H1 (cell line): ENCODE data around the gene GLIS2. TPM values are rescaled to one million over a fixed set of nuclear protein-coding genes. Genes with fewer than 3 reads are reported as not detected.

ENCODE experiments used
- KDM1A ChIP-seq: fragments of 200-600, 300-600 bp; sonication (generic); IDR thresholded peaks from 2 replicates; pipeline ENCODE4 v1.7.1; 2016; ENCODE audit warnings: mild to moderate bottlenecking, low read length, borderline replicate concordance
- RAD21 ChIP-seq, 2 experiments: IDR thresholded peaks in 1 of 2; conservative IDR thresholded peaks in 1 of 2; 2 replicates each; pipeline ENCODE4 v1.6.1; 2011; ENCODE audit warnings: low read depth in 2 of 2, low read length in 2 of 2, improper control_type of control experiment in 1 of 2, inconsistent platforms in 1 of 2, mild to moderate bottlenecking in 1 of 2, moderate library complexity in 1 of 2
- RNF2 ChIP-seq: fragments of 200-900, 300-1000 bp; sonication (generic); IDR thresholded peaks from 2 replicates; pipeline ENCODE4 v1.7.1; 2016; ENCODE audit warnings: borderline replicate concordance, low read depth, mild to moderate bottlenecking, antibody characterized with exemption, low read length; ENCODE audit not compliant: poor library complexity, severe bottlenecking; ENCODE audit errors: missing control alignments
- TBP ChIP-seq: IDR thresholded peaks from 2 replicates; pipeline ENCODE4 v1.6.1; 2011; ENCODE audit warnings: low read depth, low read length, improper control_type of control experiment
- USF2 ChIP-seq: IDR thresholded peaks from 2 replicates; pipeline ENCODE4 v1.6.1; 2011; ENCODE audit warnings: low read length, improper control_type of control experiment
- polyA plus RNA-seq, 7 experiments: library from polyadenylated mRNA; depleted of rRNA in 3 of 7; stranded (reverse) in 5 of 7; unstranded in 2 of 7; fragments of >200 nt in 5 of 7; fragments of 200-250 nt in 2 of 7; gene quantifications; 1 replicate in 5 of 7; 2 replicates in 1 of 7; 4 replicates in 1 of 7; pipeline versions ENCODE4 v1.2.1 to v1.2.3, GENCODE V29; 2011 to 2013; ENCODE audit warnings: missing spikeins in 2 of 7, mixed read lengths in 2 of 7
- total RNA-seq: library from RNA; stranded (reverse); fragmentation: NEBNext Ultra II Directional; extraction: Animal tissue kit (Norgen Biotek cat#: 25700); gene quantifications from 2 replicates; pipeline ENCODE4 v1.2.1, GENCODE V29; 2021

Gene GLIS2
- total and polyA plus RNA-seq, 2 of the 8 experiments (the other 6 are each of a cell fraction or from before 2014, with no cell fraction given), result 4.3 to 17.4 TPM

- TF ChIP-seq USF2, result no peak
- no peak for TF ChIP-seq RNF2
- peak; percentile 42; the same call in 1 of the 2 replicates for TF ChIP-seq TBP
- peak; percentile 73; the same call in 1 of the 2 replicates for TF ChIP-seq KDM1A
- peak; percentile 40 to 66; a peak in 3 of 4 replicates for TF ChIP-seq RAD21 (IDR thresholded peaks at IDR 0.05 in 1 of 2, conservative IDR thresholded peaks at IDR 0.05 in 1 of 2; ENCODE audit: low read depth in 2 of 2, low read length in 2 of 2)
- TF ChIP-seq, all 59 proteins: peak for 7
These were observed 2.0 kb upstream of the GLIS2 start (continued) for GRCh38 chr16:4313563-4314531.
